ENCODE measurements around the gene RANBP10.
"Not testable (repeated sequence)": the region's sequence is repeated elsewhere in the genome, so short reads cannot be mapped to it uniquely, and the experiment has no call there.

Gene RANBP10

DNA sequence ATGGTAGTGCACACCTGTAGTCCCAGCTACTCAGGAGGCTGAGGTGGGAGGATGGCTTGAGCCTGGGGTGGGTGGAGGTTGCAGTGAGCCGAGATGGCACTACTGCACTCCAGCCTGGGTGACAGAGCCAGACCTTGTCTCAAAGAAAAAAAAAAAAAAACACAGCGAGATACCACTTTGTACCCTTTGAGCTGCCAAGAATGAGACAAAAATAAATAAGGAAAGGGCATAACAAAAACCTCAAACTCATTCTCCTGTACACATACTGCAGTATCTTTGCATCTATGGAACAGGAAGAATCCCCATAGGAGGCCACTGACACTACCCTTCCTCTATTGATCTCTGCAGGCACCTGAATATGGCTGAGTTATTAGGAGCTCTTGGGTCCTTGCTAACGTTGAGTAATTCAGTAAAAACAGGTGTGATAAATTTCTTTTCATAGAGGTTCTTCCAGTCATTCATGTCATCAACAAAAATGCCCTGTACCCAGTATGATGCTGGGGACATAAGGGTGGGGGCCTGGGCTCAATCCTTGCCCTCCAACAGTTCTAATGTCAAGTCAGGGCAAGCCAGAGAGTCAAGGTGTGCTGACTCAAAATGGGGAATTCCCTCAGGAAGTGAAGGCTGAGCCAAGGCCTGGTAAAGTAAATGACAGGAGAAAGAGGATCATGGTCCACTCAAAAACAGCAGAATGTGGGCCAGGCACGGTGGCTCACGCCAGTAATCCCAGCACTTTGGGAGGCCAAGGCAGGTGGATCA lies 26.9 kb downstream of the RANBP10 start:
- DNase-seq (ENCODE audit: low read depth in 2 of 2) = no peak

- DNase-seq (ENCODE audit: low read depth in 2 of 2) = no peak
These were observed 31.1 kb downstream of the RANBP10 start for GRCh38 chr16:67775273-67775672.

GRCh38 chr16:67774457-67774853 lies 31.9 kb downstream of the RANBP10 start:
- no peak for DNase-seq (ENCODE audit: low read depth in 2 of 2)

GRCh38 chr16:67773569-67774456 lies 32.5 kb downstream of the RANBP10 start:
- no peak for DNase-seq (ENCODE audit: low read depth in 2 of 2)

GRCh38 chr16:67773099-67773498 lies 33.3 kb downstream of the RANBP10 start:
- DNase-seq (ENCODE audit: low read depth in 2 of 2) = no peak

DNA sequence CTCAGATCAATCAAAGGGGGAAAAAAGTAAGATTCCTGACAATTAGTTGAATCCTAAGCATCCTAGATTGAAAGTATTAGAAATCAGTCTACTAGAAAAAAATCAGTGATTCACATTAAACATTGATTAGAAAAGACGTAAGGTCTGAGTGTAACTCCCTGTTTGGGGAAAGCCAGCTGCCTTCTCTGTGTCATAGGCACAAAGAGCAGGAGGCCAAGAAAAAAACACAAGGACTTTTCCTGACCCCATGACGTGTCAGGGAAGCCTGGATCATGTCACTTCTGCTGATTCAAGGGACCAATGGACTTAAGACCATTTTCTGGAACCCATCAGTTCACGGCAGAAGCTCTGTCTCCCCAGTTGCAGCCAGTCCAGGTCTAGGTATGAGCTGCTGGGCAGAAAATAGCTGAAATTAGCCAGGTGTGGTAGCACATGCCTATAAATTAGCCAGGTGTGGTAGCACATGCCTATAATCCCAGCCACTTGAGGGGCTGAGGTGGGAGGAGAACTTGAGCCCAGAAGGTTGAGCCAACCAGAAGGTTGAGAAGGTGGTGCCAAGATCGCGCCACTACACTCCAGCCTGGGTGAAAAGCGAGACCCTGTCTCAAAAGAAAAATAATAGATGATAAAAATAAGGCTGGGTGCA lies 35.9 kb downstream of the RANBP10 start:
- no peak for DNase-seq (ENCODE audit: low read depth in 2 of 2)

GRCh38 chr16:67767953-67768352 lies 38.4 kb downstream of the RANBP10 start:
- no peak for DNase-seq (ENCODE audit: low read depth in 2 of 2)

- no peak for DNase-seq (ENCODE audit: low read depth in 2 of 2)
These were observed 40.1 kb downstream of the RANBP10 start for GRCh38 chr16:67766291-67766690.

GRCh38 chr16:67764158-67764667 lies 42.1 kb downstream of the RANBP10 start:
- no peak for DNase-seq (ENCODE audit: low read depth in 2 of 2)

GRCh38 chr16:67763066-67763465 lies 43.3 kb downstream of the RANBP10 start:
- no peak for DNase-seq (ENCODE audit: low read depth in 2 of 2)

GRCh38 chr16:67762385-67762784 lies 44.0 kb downstream of the RANBP10 start:
- DNase-seq (ENCODE audit: low read depth in 2 of 2) = no peak

DNA sequence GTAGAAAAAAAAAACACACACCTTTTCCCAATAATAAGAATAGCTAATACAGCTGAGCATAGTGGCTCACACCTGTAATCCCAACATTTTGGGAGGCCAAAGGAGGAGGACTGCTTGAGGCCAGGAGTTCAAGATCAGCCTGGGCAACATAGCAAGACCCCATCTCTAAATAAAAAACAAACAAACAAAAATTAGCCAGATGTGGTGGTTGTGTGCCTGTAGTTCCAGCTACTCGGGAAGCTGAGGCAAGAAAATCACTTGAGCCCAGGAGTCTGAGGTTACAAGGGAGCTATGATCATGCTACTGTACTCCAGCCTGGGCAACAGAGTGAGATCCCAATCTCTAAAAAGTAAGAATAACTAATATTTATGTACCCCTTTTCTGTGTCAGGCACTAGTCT lies 44.4 kb downstream of the RANBP10 start:
- DNase-seq (ENCODE audit: low read depth in 2 of 2) = no peak

DNA sequence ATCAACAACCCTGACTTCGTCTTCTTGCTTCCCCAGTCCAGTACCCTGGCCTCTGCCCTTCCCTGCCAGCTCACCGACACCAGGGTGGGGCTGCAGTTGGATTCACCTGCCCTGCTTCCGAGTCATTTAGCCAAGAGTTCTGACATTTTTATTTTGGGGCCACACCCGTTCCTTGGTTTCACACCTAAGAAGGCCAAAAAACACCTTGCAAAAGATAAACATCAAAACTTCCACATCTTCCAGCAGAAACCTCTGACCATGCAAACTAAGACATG lies 45.5 kb downstream of the RANBP10 start:
- no peak for DNase-seq (ENCODE audit: low read depth in 2 of 2)

GRCh38 chr16:67760206-67760955 lies 46.0 kb downstream of the RANBP10 start:
- no peak for DNase-seq (ENCODE audit: low read depth in 2 of 2)

DNA sequence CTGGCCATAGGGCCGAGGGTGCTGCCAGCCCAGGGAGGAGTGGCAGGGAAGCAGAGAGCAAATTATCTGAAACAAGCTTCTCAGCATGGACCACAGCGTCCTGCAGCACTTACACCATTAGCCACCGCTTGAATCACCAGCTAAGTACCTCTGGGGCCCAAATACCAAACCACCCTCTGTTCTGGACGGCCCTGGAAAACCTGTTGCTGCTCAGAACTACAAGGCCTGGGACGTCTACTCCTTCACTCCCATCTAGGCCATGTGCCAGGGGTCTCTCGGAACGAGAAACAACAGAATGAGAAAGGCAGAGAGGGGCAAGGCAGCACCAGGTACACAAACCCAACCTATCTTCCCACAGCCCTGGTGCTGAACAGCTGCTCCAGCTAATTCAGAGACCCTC lies 47.4 kb downstream of the RANBP10 start:
- no peak for DNase-seq (ENCODE audit: low read depth in 2 of 2)

DNA sequence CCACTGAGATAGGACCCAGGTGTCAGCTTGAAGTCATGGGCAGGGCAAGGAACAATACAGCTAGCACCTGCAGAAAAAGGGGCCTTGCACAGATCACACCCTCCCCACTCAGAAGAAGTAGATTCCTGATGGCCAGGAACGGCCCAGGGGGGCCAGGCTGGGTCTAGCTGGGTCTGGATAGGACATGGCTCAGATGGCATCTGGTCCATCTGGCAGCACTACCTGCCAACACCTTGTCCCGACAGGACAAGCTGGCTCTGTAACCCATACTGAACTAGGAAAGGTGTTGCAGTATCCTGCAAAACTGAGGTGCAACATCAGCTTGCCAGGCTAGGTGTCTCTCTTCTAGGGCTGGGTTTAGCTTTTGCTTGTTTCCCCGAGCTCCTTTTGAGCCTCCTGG lies 48.4 kb downstream of the RANBP10 start:
- DNase-seq (ENCODE audit: low read depth in 2 of 2) = no peak

DNA sequence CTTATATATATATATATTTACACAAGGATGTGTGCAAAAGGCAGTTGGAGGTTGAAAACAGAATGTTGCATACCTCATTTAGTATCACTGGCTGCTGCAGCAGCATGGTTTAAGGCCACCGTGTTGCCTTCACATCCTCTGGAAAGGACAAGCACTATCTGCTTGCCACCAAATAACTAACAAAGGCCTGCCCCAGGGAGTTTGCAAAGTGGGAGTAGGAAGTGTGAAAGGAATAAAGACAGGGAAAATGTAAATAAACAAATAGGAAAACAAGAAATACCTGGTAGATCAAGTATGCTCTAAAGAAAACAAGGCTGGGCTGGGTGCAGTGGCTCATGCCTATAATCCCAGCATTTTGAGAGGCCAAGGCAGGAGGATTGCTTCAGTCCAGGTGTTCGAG lies 53.7 kb downstream of the RANBP10 start:
- DNase-seq (ENCODE audit: low read depth in 2 of 2) = no peak

DNA sequence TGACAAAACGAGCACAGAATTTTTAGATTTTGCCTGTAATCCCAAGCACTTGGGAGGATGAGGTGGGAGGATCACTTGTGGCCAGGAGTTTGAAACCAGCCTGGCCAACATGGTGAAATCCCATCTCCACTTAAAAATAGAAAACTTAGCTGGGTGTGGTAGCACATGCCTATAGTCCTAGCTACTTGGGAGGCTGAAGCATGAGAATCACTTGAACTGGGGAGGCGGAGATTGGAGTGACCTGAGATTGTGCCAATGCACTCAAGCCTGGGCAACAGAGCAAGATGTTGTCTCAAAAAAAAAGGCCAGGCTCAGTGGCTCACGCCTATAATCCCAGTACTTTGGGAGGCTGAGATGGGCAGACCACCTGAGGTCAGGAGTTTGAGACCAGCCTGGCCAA lies 55.0 kb downstream of the RANBP10 start:
- not testable (repeated sequence) for DNase-seq (ENCODE audit: low read depth in 2 of 2)

DNA sequence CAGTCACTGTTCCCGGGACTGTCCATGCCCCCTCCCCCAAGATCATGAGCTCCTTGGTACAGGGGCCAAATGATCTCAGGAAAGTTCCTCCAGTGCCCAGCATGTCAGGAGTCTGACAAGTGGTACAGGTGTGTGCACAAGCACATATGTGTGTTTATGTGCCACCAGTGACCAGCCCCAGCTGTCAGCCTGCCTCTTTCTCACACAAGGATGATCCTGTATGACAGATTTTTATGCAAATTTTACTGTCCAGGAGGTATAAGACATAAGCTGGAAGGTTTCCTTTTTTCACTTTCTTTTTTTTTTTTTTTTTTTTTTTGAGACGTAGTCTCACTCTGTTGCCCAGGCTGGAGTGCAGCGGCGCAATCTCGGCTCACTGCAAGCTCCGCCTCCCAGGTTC lies 55.9 kb downstream of the RANBP10 start:
- no peak for DNase-seq (ENCODE audit: low read depth in 2 of 2)

DNA sequence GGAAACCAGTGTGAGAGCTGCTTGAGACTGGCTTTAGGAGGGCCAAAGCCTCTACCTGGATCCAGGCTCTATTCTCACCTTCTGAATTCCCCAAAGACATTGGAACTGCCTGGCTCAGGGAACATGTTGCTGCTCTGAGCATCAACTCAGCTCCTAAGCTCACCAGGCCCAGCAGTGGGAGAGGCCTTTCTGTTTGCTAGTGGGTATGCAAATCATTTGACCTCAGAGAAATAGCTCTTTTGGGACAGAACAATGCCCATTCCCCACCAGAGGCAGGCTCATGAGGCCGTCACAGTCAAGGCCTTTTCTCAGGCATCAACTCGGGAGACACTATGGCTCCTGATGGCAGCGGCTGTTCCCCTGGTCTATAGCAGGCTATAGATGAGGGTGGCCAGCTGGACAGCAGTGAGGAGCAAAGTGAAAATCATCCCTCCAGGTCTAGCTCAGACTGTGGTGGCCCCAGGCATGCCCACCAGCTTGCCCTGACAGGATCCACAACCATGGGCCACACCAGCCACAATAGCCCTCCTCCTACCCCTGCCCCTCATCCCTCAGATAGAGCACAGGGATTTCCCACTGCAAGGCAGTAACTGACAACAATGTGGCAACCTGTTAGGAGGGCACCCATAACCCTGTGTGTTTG lies 56.8 kb downstream of the RANBP10 start:
- no peak for DNase-seq (ENCODE audit: low read depth in 2 of 2)

DNA sequence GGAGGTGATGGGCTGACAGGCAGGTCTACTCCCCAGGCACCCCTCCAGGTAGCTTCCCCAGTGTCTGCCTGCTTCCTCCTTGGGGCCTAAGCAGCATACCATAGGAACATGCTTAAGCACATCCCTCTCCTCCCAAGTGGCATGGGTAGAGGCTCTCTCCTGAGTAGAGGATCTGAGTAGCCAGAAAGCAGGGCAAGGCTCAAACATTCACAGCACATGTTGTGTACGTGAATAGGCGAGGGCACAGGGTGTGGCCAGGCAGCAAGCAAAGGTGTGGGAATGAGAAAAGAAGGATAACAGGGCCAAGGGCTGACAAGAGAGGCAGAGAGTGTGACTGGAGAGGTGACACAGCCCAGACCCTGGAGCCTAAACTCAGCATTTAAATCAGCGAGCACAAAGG lies 57.5 kb downstream of the RANBP10 start:
- no peak for DNase-seq (ENCODE audit: low read depth in 2 of 2)

Data from stimulated activated CD8-positive, alpha-beta memory T cell treated with anti-CD3 and anti-CD28 coated beads, Interleukin-2, amount 100 ng/mL, for 48 hours (primary cell).